Fibroblast of lung (primary cell): ENCODE measurements around the gene TMEM171. TPM values are rescaled to one million over a fixed set of nuclear protein-coding genes. Genes with fewer than 3 reads are reported as not detected.

Source experiments
- DNase-seq, 2 donors: peaks; one replicate each; pipeline versions ENCODE4 v3.0.0 to v3.0.0-alpha.2; 2010; ENCODE audit warnings: low read depth in 2 of 2
- H2AFZ ChIP-seq: 2 replicates; pipeline ENCODE4 v1.5.1; 2012; ENCODE audit warnings: low read length, control low read depth, inconsistent platforms
- H3K27ac ChIP-seq: 2 replicates; pipeline ENCODE4 v1.5.1; 2011; ENCODE audit warnings: low read length, control low read depth; ENCODE audit not compliant: insufficient read depth
- H3K27me3 ChIP-seq: 2 replicates; pipeline ENCODE4 v1.5.1; 2011; ENCODE audit warnings: mild to moderate bottlenecking, low read length; ENCODE audit not compliant: control insufficient read depth, insufficient read depth
- H3K36me3 ChIP-seq: 2 replicates; pipeline ENCODE4 v1.5.1; 2011; ENCODE audit warnings: low read length; ENCODE audit not compliant: control insufficient read depth, insufficient read depth
- H3K4me1 ChIP-seq: 2 replicates; pipeline ENCODE4 v1.5.1; 2011; ENCODE audit warnings: low read length; ENCODE audit not compliant: control insufficient read depth, insufficient read depth; ENCODE audit errors: extremely low read depth
- H3K4me2 ChIP-seq: 2 replicates; pipeline ENCODE4 v1.5.1; 2011; ENCODE audit warnings: low read length, control low read depth; ENCODE audit not compliant: insufficient read depth; ENCODE audit errors: extremely low read depth
- H3K4me3 ChIP-seq, 4 experiments: fragments of 200-600 bp in 1 of 4; sonication (generic) in 1 of 4; replicated peaks in 1 of 4; 2 replicates each; pipeline ENCODE4 v1.5.1; 2011 to 2016; ENCODE audit warnings: low read length in 4 of 4, low read depth in 3 of 4, mild to moderate bottlenecking in 3 of 4, control low read depth in 2 of 4, inconsistent platforms in 1 of 4, mixed read lengths in 1 of 4; ENCODE audit not compliant: insufficient read depth in 1 of 4; ENCODE audit errors: control extremely low read depth in 1 of 4
- H3K79me2 ChIP-seq: 2 replicates; pipeline ENCODE4 v1.5.1; 2012; ENCODE audit warnings: mild to moderate bottlenecking, low read length, inconsistent platforms; ENCODE audit not compliant: control insufficient read depth, insufficient read depth
- H3K9ac ChIP-seq: 2 replicates; pipeline ENCODE4 v1.5.1; 2011; ENCODE audit warnings: mild to moderate bottlenecking, low read length, control low read depth; ENCODE audit not compliant: insufficient read depth
- H3K9me3 ChIP-seq: 2 replicates; pipeline ENCODE4 v1.5.1; 2012; ENCODE audit warnings: low read depth, low read length; ENCODE audit not compliant: control insufficient read depth, insufficient read depth
- H4K20me1 ChIP-seq: 2 replicates; pipeline ENCODE4 v1.5.1; 2011; ENCODE audit warnings: low read length; ENCODE audit not compliant: control insufficient read depth, insufficient read depth; ENCODE audit errors: extremely low read depth
- EZH2 ChIP-seq: IDR thresholded peaks from 2 replicates; pipeline ENCODE4 v1.5.1; 2012; ENCODE audit warnings: low read length, control low read depth, mild to moderate bottlenecking; ENCODE audit errors: missing control alignments
- polyA plus RNA-seq, 2 donors: library from polyadenylated mRNA; depleted of rRNA in 1 of 2; stranded (reverse) in 1 of 2; unstranded in 1 of 2; fragments of >200 nt; gene quantifications; 2 replicates each; pipeline ENCODE4 v1.2.1, GENCODE V29; 2011 to 2012; ENCODE audit warnings: missing spikeins in 1 of 2
- total RNA-seq: library from RNA; depleted of rRNA; stranded (reverse); fragments of >200 nt; gene quantifications from 2 replicates; pipeline ENCODE4 v1.2.1, GENCODE V29; 2014
- TF ChIP-seq, protein P1 (sequence below), 2 donors: IDR thresholded peaks in 1 of 2; conservative IDR thresholded peaks in 1 of 2; 1 replicate in 1 of 2; 2 replicates in 1 of 2; pipeline ENCODE4 v1.5.1; 2011 to 2012; ENCODE audit warnings: low read length in 2 of 2, control low read depth in 1 of 2, inconsistent platforms in 1 of 2, low read depth in 1 of 2, mild to moderate bottlenecking in 1 of 2

Gene TMEM171
- total and polyA plus RNA-seq, 2 donors (not counting 1 experiment from before 2014, with no cell fraction given): 0.83 to 5.8 TPM

DNA sequence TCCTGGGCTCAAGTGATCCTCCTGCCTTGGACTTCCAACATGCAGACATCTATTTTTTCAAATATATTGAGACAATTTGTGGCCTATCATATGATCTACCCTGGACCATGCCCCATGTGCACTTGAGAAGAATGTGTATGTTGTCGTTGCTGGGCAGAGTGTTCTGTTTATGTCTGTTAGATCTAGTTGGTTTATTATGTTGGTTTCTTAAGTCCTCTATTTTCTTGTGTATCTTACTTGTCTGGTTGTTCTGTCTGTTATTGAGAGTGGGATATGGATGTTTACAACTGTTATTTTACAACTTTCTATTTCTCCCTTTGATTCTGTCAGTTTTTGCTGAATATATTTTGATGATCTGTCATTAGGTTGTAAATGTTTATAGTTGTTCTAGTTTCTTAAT lies 10.2 kb upstream of the TMEM171 start:
- H3K79me2 ChIP-seq: no peaks in the 10 kb centered on the region
- no peaks in the 10 kb centered on the region for H3K27me3 ChIP-seq
- TF ChIP-seq EZH2: no peak
- TF ChIP-seq, protein P1, sequence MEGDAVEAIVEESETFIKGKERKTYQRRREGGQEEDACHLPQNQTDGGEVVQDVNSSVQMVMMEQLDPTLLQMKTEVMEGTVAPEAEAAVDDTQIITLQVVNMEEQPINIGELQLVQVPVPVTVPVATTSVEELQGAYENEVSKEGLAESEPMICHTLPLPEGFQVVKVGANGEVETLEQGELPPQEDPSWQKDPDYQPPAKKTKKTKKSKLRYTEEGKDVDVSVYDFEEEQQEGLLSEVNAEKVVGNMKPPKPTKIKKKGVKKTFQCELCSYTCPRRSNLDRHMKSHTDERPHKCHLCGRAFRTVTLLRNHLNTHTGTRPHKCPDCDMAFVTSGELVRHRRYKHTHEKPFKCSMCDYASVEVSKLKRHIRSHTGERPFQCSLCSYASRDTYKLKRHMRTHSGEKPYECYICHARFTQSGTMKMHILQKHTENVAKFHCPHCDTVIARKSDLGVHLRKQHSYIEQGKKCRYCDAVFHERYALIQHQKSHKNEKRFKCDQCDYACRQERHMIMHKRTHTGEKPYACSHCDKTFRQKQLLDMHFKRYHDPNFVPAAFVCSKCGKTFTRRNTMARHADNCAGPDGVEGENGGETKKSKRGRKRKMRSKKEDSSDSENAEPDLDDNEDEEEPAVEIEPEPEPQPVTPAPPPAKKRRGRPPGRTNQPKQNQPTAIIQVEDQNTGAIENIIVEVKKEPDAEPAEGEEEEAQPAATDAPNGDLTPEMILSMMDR (conservative IDR thresholded peaks at IDR 0.05 in 1 of 2, IDR thresholded peaks at IDR 0.05 in 1 of 2; ENCODE audit: low read depth in 1 of 2, low read length in 2 of 2): no peak
- no peaks in the 10 kb centered on the region for H4K20me1 ChIP-seq
- H2AFZ ChIP-seq: no peak overlapping the region
- no peak for DNase-seq
- H3K9me3 ChIP-seq: no peaks in the 10 kb centered on the region
- H3K4me1 ChIP-seq: peaks cover 5% of the 10 kb centered on the region
- H3K36me3 ChIP-seq: no peaks in the 10 kb centered on the region
- H3K4me3 ChIP-seq: no peak overlapping the region
- H3K27ac ChIP-seq: no peak overlapping the region
- H3K4me2 ChIP-seq: no peak overlapping the region
- H3K9ac ChIP-seq: no peak overlapping the region

DNA sequence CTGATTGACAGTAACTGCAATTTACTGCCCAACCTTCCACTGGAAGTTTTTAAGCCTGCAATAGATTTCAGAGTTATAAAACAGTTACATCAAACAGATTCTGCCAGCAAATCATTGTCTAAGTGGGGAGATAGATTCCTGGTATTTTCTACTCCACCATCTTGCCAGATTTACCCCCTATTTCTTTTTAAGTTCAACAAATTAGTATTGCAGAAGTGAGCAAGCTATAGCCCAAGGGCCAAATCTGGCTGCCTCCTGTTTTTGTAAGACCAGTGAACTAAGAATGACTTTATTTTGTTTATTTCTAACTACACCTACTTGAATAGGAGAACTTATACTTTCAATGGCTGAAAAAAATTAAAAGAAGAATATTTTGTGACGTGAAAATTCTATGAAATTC lies 8.8 kb upstream of the TMEM171 start:
- Histone ChIP-seq H3K4me1 (peaks cover 17% of the 10 kb centered on the region), H4K20me1 (no peaks in the 10 kb centered on the region), H3K36me3 (no peaks in the 10 kb centered on the region), H3K9me3 (no peaks in the 10 kb centered on the region), H3K27ac (no peak overlapping the region), H3K79me2 (no peaks in the 10 kb centered on the region), H2AFZ (no peak overlapping the region), H3K9ac (no peak overlapping the region), H3K4me3 (no peak overlapping the region), H3K4me2 (no peak overlapping the region), H3K27me3 (no peaks in the 10 kb centered on the region)
- no peak for DNase-seq
- TF ChIP-seq, protein P1 (conservative IDR thresholded peaks at IDR 0.05 in 1 of 2, IDR thresholded peaks at IDR 0.05 in 1 of 2; ENCODE audit: low read depth in 1 of 2, low read length in 2 of 2): no peak
- TF ChIP-seq EZH2: no peak

DNA sequence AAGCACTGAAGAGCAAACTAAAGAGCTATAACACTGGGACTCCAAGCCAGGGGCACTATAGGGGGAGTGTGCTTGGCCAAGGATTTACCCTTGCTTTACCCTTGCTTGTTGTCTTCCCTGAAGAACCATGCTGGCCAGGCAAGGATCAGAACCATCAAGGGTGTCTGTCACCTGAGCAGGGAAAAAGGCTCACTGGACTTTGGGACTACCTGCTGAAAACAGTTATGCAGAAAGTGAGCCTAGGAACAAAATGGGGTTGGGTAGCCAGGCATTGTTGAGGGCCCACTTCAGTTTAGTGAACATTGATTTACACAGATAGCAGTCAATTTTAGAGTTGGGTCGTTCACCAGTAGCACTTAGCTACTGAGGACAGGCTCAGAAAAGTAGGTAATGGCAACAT lies 8.0 kb upstream of the TMEM171 start:
- no peaks in the 10 kb centered on the region for H3K27me3 ChIP-seq
- no peaks in the 10 kb centered on the region for H3K9me3 ChIP-seq
- H3K27ac ChIP-seq: no peak overlapping the region
- H3K36me3 ChIP-seq: no peaks in the 10 kb centered on the region
- no peak for DNase-seq
- no peak overlapping the region for H3K9ac ChIP-seq
- H2AFZ ChIP-seq: no peak overlapping the region
- no peaks in the 10 kb centered on the region for H3K79me2 ChIP-seq
- H4K20me1 ChIP-seq: no peaks in the 10 kb centered on the region
- no peak overlapping the region for H3K4me3 ChIP-seq
- peaks cover 17% of the 10 kb centered on the region for H3K4me1 ChIP-seq
- H3K4me2 ChIP-seq: no peak overlapping the region
- TF ChIP-seq EZH2: no peak
- TF ChIP-seq, protein P1 (conservative IDR thresholded peaks at IDR 0.05 in 1 of 2, IDR thresholded peaks at IDR 0.05 in 1 of 2; ENCODE audit: low read depth in 1 of 2, low read length in 2 of 2): no peak
